ENCODE results near the gene ATOX1. TPM values are rescaled to one million over a fixed set of nuclear protein-coding genes. Genes with fewer than 3 reads are reported as not detected.
A peak's percentile ranks its signal among the peaks of the same experiment; 100 is the strongest.

ATOX1 gene
- total RNA-seq, 2 experiments from 2014 or later: 58.2 to 92.5 TPM

- peak; percentile 7 for DNase-seq (ENCODE audit: low spot score)
- POLR2A ChIA-PET: no interaction called here
- Histone ChIP-seq H3K27ac (ENCODE audit: low read depth, low read length, poor library complexity, severe bottlenecking) (no peak overlapping the region), H3K4me2 (ENCODE audit: low read length) (no peak overlapping the region), H3K9me3 (ENCODE audit: low read length) (no peaks in the 10 kb centered on the region), H3K4me1 (ENCODE audit: insufficient read depth, low read length, poor library complexity, severe bottlenecking) (no peaks in the 10 kb centered on the region), H2AFZ (ENCODE audit: low read length) (no peak overlapping the region), H3K4me3 (ENCODE audit: low read depth, low read length, poor library complexity, severe bottlenecking) (no peak overlapping the region), H3K79me2 (ENCODE audit: insufficient read depth, low read depth, low read length) (no peaks in the 10 kb centered on the region), H3K36me3 (ENCODE audit: insufficient read depth, low read length) (no peaks in the 10 kb centered on the region), H4K20me1 (ENCODE audit: insufficient read depth, low read length) (no peaks in the 10 kb centered on the region), H3K9me2 (ENCODE audit: insufficient read depth, low read length) (no peaks in the 10 kb centered on the region)
- intact Hi-C loops (cut with micrococcal nuclease; ENCODE audit: unreplicated experiment): loop anchor here (5.0 kb wide), 1 partner anchor 449 kb away; the partner anchor contains the start of gene GM2A
- TF ChIP-seq CTCF (conservative IDR thresholded peaks at IDR 0.05; ENCODE audit: low read length) (no peak), EZH2phosphoT487 (IDR thresholded peaks at IDR 0.05; ENCODE audit: borderline replicate concordance, low read depth, low read length) (no peak)
- BruUV-seq (replicated peaks): no TSS peak
- CTCF ChIA-PET (ENCODE audit: unreplicated experiment): interaction anchor here (0.7 kb wide), 1 partner anchor 16 kb away, joined by 3 read pairs; no protein-coding TSS in a partner anchor
These were observed 57.6 kb downstream of the ATOX1 start for GRCh38 chr5:151700820-151701219.

- Histone ChIP-seq H3K4me3 (ENCODE audit: low read depth, low read length, poor library complexity, severe bottlenecking) (no peak overlapping the region), H2AFZ (ENCODE audit: low read length) (no peak overlapping the region), H3K4me1 (ENCODE audit: insufficient read depth, low read length, poor library complexity, severe bottlenecking) (no peaks in the 10 kb centered on the region), H3K9me3 (ENCODE audit: low read length) (no peaks in the 10 kb centered on the region), H4K20me1 (ENCODE audit: insufficient read depth, low read length) (no peaks in the 10 kb centered on the region), H3K79me2 (ENCODE audit: insufficient read depth, low read depth, low read length) (no peaks in the 10 kb centered on the region), H3K36me3 (ENCODE audit: insufficient read depth, low read length) (no peaks in the 10 kb centered on the region), H3K9me2 (ENCODE audit: insufficient read depth, low read length) (no peaks in the 10 kb centered on the region), H3K27ac (ENCODE audit: low read depth, low read length, poor library complexity, severe bottlenecking) (no peak overlapping the region), H3K4me2 (ENCODE audit: low read length) (no peak overlapping the region)
- TF ChIP-seq CTCF (conservative IDR thresholded peaks at IDR 0.05; ENCODE audit: low read length): no peak
- no peak for TF ChIP-seq EZH2phosphoT487 (IDR thresholded peaks at IDR 0.05; ENCODE audit: borderline replicate concordance, low read depth, low read length)
- POLR2A ChIA-PET: interaction anchor here (0.7 to 1.2 kb wide), 3 partner anchors 20 to 29 kb away, joined by 3 to 5 read pairs (median 4); no protein-coding TSS in a partner anchor
- no peak for DNase-seq (ENCODE audit: low spot score)
- intact Hi-C loops (cut with micrococcal nuclease; ENCODE audit: unreplicated experiment): loop anchor here (5.0 kb wide), 1 partner anchor 448 kb away; the partner anchor contains the start of gene GM2A
- CTCF ChIA-PET (ENCODE audit: unreplicated experiment): interaction anchor here (0.7 kb wide), 2 partner anchors 16 to 35 kb away, joined by 3 read pairs; no protein-coding TSS in a partner anchor
- no TSS peak for BruUV-seq (replicated peaks)
These were observed 58.1 kb downstream of the ATOX1 start for GRCh38 chr5:151700296-151700695.

All from OCI-LY7 (cell line).